ENCODE results near the gene CCDC85A. TPM values are rescaled to one million over a fixed set of nuclear protein-coding genes. Genes with fewer than 3 reads are reported as not detected.
A peak's percentile ranks its signal among the peaks of the same experiment; 100 is the strongest.

Gene CCDC85A
- polyA plus RNA-seq, 1 of the 3 experiments (the other 2 are of a cell fraction) = 48.7 TPM

DNA sequence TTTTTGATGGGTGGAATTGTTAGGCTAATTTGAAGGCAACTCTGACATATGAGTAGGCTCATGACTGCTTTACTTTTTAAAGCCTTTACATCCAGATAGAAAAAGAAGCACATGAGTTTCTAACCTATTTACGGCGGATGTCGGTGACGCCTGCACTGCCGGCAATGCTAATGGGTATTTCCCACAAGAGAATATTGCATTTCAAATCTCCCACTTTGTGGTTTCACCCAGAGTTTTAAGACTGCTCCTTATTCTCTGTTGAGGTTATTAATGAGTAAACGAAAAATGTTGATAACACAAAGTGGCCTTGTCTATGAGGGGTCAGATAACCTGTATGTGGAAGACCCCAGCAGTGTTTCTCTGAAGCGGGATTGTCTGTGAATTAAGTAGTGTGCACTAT is 14.0 kb downstream of the CCDC85A start (continued):
- TF ChIP-seq, protein P1, sequence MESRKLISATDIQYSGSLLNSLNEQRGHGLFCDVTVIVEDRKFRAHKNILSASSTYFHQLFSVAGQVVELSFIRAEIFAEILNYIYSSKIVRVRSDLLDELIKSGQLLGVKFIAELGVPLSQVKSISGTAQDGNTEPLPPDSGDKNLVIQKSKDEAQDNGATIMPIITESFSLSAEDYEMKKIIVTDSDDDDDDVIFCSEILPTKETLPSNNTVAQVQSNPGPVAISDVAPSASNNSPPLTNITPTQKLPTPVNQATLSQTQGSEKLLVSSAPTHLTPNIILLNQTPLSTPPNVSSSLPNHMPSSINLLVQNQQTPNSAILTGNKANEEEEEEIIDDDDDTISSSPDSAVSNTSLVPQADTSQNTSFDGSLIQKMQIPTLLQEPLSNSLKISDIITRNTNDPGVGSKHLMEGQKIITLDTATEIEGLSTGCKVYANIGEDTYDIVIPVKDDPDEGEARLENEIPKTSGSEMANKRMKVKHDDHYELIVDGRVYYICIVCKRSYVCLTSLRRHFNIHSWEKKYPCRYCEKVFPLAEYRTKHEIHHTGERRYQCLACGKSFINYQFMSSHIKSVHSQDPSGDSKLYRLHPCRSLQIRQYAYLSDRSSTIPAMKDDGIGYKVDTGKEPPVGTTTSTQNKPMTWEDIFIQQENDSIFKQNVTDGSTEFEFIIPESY (IDR thresholded peaks at IDR 0.05; ENCODE audit: borderline replicate concordance, low read depth) = no peak
- TF ChIP-seq NRF1 (IDR thresholded peaks at IDR 0.05; ENCODE audit: low read depth, low read length) (no peak), NFIC (IDR thresholded peaks at IDR 0.05; ENCODE audit: borderline replicate concordance) (no peak), YY1 (IDR thresholded peaks at IDR 0.05; ENCODE audit: low read depth) (no peak), SMC3 (IDR thresholded peaks at IDR 0.05; ENCODE audit: low read depth, low read length) (no peak), GATA2 (CRISPR knock-in tag; IDR thresholded peaks at IDR 0.05) (no peak), ELF1 (IDR thresholded peaks at IDR 0.05) (no peak), POLR2AphosphoS5 (IDR thresholded peaks at IDR 0.05; ENCODE audit: low read depth, low read length) (no peak), TCF12 (IDR thresholded peaks at IDR 0.05) (no peak), FOXM1 (IDR thresholded peaks at IDR 0.05; ENCODE audit: low read depth) (no peak), MEF2A (IDR thresholded peaks at IDR 0.05; ENCODE audit: borderline replicate concordance, low read depth) (no peak), EP300 (IDR thresholded peaks at IDR 0.05; ENCODE audit: borderline replicate concordance in 1 of 2, low read depth in 1 of 2, low read length in 1 of 2) (no peak), MXI1 (IDR thresholded peaks at IDR 0.05; ENCODE audit: low read depth, low read length) (no peak), EZH2phosphoT487 (IDR thresholded peaks at IDR 0.05; ENCODE audit: borderline replicate concordance, low read depth) (no peak)
- TF ChIP-seq, protein P2, sequence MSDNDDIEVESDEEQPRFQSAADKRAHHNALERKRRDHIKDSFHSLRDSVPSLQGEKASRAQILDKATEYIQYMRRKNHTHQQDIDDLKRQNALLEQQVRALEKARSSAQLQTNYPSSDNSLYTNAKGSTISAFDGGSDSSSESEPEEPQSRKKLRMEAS (IDR thresholded peaks at IDR 0.05; ENCODE audit: low read depth) = no peak

DNA sequence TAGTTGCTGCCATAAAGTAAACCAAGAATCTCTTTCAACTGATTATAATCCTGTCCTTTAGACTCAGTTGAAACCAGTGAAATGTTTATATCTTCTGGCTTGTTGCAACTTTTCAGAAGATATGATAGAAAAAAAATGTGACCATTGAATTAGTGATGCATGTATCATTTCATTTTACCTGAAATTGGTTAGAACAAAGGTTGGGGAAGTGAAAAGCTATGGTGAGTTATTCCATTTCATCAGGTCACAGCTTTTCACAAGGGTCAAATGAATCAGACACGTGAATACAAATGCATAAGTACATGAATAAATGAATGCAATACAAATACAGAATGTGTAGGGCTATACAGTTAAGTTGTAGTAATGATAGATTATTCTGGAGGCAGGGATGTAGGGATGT is 15.1 kb downstream of the CCDC85A start:
- Histone ChIP-seq H4K20me1 (ENCODE audit: insufficient read depth) (peaks cover 69% of the 10 kb centered on the region), H3K36me3 (replicated peaks in 1 of 2; ENCODE audit: control insufficient read depth in 1 of 2, insufficient read depth in 2 of 2, low read length in 1 of 2) (peaks cover 21 to 75% of the 10 kb centered on the region in 2 experiments), H3K9ac (no peak overlapping the region), H3K4me1 (ENCODE audit: control insufficient read depth in 1 of 2, insufficient read depth in 2 of 2, low read depth in 1 of 2, low read length in 1 of 2) (peaks cover 0 to 24% of the 10 kb centered on the region in 2 experiments; a peak in 2 of 4 replicates), H3K9me2 (no peaks in the 10 kb centered on the region), H3K79me2 (ENCODE audit: insufficient read depth) (peaks cover 100% of the 10 kb centered on the region), H3K27ac (ENCODE audit: low read depth in 2 of 2, low read length in 1 of 2) (peak overlapping the region in 1 of 2 experiments; percentile 79; a peak in 2 of 4 replicates), H2AFZ (ENCODE audit: low read depth) (no peak overlapping the region), H3K4me3 (ENCODE audit: low read depth in 2 of 2, low read length in 1 of 2) (no peak overlapping the region), H3F3A (replicated peaks; ENCODE audit: insufficient read depth) (peaks cover 39% of the 10 kb centered on the region), H3K9me3 (no peaks in the 10 kb centered on the region), H3K27me3 (ENCODE audit: insufficient read depth) (no peaks in the 10 kb centered on the region), H3K4me2 (no peak overlapping the region)
- ChIA-PET POLR2A (no interaction called here), CTCF (interaction anchor here (2.9 kb wide), 1 partner anchor 14 kb away, joined by 20 read pairs; the partner anchor contains the start of gene CCDC85A)
- WGBS (ENCODE audit: low lambda C conversion rate) = 31% methylated on average over 1 of the region's 1 CpG
- DNase-seq = no peak
- TF ChIP-seq, protein P3, sequence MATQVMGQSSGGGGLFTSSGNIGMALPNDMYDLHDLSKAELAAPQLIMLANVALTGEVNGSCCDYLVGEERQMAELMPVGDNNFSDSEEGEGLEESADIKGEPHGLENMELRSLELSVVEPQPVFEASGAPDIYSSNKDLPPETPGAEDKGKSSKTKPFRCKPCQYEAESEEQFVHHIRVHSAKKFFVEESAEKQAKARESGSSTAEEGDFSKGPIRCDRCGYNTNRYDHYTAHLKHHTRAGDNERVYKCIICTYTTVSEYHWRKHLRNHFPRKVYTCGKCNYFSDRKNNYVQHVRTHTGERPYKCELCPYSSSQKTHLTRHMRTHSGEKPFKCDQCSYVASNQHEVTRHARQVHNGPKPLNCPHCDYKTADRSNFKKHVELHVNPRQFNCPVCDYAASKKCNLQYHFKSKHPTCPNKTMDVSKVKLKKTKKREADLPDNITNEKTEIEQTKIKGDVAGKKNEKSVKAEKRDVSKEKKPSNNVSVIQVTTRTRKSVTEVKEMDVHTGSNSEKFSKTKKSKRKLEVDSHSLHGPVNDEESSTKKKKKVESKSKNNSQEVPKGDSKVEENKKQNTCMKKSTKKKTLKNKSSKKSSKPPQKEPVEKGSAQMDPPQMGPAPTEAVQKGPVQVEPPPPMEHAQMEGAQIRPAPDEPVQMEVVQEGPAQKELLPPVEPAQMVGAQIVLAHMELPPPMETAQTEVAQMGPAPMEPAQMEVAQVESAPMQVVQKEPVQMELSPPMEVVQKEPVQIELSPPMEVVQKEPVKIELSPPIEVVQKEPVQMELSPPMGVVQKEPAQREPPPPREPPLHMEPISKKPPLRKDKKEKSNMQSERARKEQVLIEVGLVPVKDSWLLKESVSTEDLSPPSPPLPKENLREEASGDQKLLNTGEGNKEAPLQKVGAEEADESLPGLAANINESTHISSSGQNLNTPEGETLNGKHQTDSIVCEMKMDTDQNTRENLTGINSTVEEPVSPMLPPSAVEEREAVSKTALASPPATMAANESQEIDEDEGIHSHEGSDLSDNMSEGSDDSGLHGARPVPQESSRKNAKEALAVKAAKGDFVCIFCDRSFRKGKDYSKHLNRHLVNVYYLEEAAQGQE (IDR thresholded peaks at IDR 0.05; ENCODE audit: low read depth, low read length) = no peak
- TF ChIP-seq YY1 (IDR thresholded peaks at IDR 0.05; ENCODE audit: low read depth) = no peak
- TF ChIP-seq ELF1 (IDR thresholded peaks at IDR 0.05) = no peak
- no peak for TF ChIP-seq RFX5 (IDR thresholded peaks at IDR 0.05; ENCODE audit: low read length)
- TF ChIP-seq, protein P1 (IDR thresholded peaks at IDR 0.05; ENCODE audit: borderline replicate concordance, low read depth) = no peak
- TF ChIP-seq MEF2A (IDR thresholded peaks at IDR 0.05; ENCODE audit: borderline replicate concordance, low read depth) = no peak
- TF ChIP-seq FOXJ3 (CRISPR knock-in tag; IDR thresholded peaks at IDR 0.05) = no peak
- TF ChIP-seq NFIC (IDR thresholded peaks at IDR 0.05; ENCODE audit: borderline replicate concordance) = no peak
- TF ChIP-seq FOXM1 (IDR thresholded peaks at IDR 0.05; ENCODE audit: low read depth) = no peak
- TF ChIP-seq GABPA (IDR thresholded peaks at IDR 0.05; ENCODE audit: low read depth) = no peak

All from SK-N-SH (cell line).